ENCODE measurements around the gene FICD.

DNA sequence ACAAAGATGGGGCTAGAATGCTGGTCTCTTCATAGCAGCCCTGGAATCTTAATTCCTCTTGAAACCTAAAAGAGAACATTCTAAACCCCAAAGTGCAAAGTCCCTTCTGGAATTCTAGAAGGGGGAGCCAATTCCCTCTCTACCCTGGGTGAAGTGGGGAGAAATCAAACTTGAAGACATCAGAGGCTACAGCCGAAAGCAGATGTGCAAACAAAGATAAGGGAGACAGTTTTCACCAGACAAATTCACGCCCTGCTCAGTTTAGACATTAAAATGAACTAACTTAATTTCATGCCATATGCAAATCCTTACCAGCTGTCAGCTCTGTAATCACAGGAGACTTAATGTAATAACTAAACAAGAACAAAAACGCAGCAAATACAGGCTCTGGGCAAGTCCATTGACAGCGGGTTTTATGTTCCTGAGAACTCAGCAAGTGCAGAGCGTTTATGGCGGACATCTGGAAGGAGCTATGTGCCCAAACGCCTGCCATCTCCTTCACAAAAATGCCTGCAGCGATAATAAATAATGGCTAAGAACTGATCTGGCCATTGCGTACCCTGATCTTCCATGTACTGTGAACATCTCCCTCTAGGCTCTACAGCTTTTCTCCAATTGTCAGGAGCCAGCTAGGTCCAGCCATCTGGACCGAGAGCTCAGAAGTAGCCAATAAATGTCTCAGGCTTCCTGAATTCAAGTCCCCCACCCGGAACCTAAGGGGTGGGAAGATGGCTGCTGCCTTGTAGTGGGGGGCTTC lies 19.1 kb upstream of the FICD start:
- TF ChIP-seq, protein P1, sequence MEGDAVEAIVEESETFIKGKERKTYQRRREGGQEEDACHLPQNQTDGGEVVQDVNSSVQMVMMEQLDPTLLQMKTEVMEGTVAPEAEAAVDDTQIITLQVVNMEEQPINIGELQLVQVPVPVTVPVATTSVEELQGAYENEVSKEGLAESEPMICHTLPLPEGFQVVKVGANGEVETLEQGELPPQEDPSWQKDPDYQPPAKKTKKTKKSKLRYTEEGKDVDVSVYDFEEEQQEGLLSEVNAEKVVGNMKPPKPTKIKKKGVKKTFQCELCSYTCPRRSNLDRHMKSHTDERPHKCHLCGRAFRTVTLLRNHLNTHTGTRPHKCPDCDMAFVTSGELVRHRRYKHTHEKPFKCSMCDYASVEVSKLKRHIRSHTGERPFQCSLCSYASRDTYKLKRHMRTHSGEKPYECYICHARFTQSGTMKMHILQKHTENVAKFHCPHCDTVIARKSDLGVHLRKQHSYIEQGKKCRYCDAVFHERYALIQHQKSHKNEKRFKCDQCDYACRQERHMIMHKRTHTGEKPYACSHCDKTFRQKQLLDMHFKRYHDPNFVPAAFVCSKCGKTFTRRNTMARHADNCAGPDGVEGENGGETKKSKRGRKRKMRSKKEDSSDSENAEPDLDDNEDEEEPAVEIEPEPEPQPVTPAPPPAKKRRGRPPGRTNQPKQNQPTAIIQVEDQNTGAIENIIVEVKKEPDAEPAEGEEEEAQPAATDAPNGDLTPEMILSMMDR (IDR thresholded peaks at IDR 0.05) = no peak
- TF ChIP-seq EZH2 (IDR thresholded peaks at IDR 0.05) (no peak), EZH2phosphoT487 (IDR thresholded peaks at IDR 0.05) (no peak)
